Measurements from ENCODE around the gene TJAP1. TPM values are rescaled to one million over a fixed set of nuclear protein-coding genes. Genes with fewer than 3 reads are reported as not detected.

The TJAP1 gene
- total and polyA plus RNA-seq, 2 donors (not counting 3 experiments of a cell fraction or from before 2014, with no cell fraction given) = 28.4 to 31.8 TPM

DNA sequence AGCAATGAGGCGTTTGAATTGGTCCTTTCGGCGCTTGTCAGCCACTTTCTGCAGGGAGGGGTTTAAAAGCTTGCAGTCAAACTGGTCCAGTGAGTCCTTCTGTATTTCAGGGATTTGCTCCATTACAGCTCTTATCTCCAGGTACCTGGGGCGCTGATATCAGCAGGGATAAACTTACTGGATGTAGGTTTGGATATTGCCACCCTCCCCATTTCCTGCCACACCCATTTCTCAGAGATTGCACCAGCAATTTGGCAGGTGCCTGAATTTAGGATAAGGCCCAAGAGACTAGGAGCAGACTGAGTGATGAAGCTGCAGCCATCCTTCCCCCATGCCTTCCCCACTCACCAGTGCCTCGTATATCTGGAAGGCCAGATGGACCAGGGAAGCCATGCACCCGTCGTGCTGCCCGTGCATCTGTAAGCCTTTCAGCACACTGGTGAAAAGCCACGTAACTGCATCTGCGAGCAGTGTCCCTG is 47.2 kb downstream of the TJAP1 start:
- FAIRE-seq = no peak
- ChIA-PET CTCF (no interaction called here), POLR2A (no interaction called here)
- intact Hi-C loops (cut with micrococcal nuclease) = no loop called here
- no peaks in the 10 kb centered on the region for H3K4me1 ChIP-seq (ENCODE audit: control insufficient read depth, extremely low read depth, insufficient read depth, low read length)
- peaks cover 2% of the 10 kb centered on the region for H3K79me2 ChIP-seq (ENCODE audit: control insufficient read depth, insufficient read depth, low read length)
- H4K20me1 ChIP-seq (replicated peaks; ENCODE audit: control insufficient read depth, extremely low read depth, insufficient read depth, low read length) = no peaks in the 10 kb centered on the region
- no peaks in the 10 kb centered on the region for H3K9me1 ChIP-seq (replicated peaks; ENCODE audit: control insufficient read depth, extremely low read depth, insufficient read depth, low read length)
- no peak overlapping the region for H2AFZ ChIP-seq (ENCODE audit: low read depth, low read length)
- H3K36me3 ChIP-seq (ENCODE audit: control insufficient read depth in 2 of 2, extremely low read depth in 1 of 2, insufficient read depth in 2 of 2, low read length in 2 of 2) = peaks cover 31 to 57% of the 10 kb centered on the region in 2 experiments
- no TSS peak for BruUV-seq (replicated peaks)
- no peak overlapping the region for H3K4me3 ChIP-seq (replicated peaks in 1 of 3; ENCODE audit: insufficient read depth in 1 of 3, low read depth in 1 of 3, low read length in 3 of 3)
- DNase-seq (ENCODE audit: low read depth, low spot score) = no peak
- H3K27me3 ChIP-seq (ENCODE audit: control insufficient read depth in 2 of 2, insufficient read depth in 2 of 2, low read length in 2 of 2) = no peaks in the 10 kb centered on the region
- dilution Hi-C loops (cut with MboI; ENCODE audit: extremely low pct_ligation_motif_present, low sequenced_read_pairs) = no loop called here
- H3K9ac ChIP-seq (replicated peaks; ENCODE audit: extremely low read depth, insufficient read depth, low read length) = no peak overlapping the region
- no peak overlapping the region for H3K4me2 ChIP-seq (ENCODE audit: insufficient read depth, low read length)
- H3K27ac ChIP-seq (ENCODE audit: insufficient read depth, low read depth, low read length) = no peak overlapping the region
- H3K9me3 ChIP-seq (replicated peaks; ENCODE audit: control insufficient read depth, insufficient read depth, low read length) = no peaks in the 10 kb centered on the region
- TF ChIP-seq JUN (IDR thresholded peaks at IDR 0.05; ENCODE audit: borderline replicate concordance, insufficient read depth, insufficient read length, low read depth) (no peak), EZH2 (IDR thresholded peaks at IDR 0.05; ENCODE audit: borderline replicate concordance, low read depth, low read length, severe bottlenecking) (no peak), POLR2A (IDR thresholded peaks at IDR 0.05; ENCODE audit: low read depth, low read length) (no peak), CTCF (IDR thresholded peaks at IDR 0.05; ENCODE audit: extremely low read depth in 1 of 2, insufficient read depth in 1 of 2, low read depth in 1 of 2, low read length in 2 of 2) (no peak), POLR2AphosphoS5 (IDR thresholded peaks at IDR 0.05; ENCODE audit: insufficient read depth, low read depth, low read length) (no peak)

- DNase-seq (ENCODE audit: low read depth, low spot score) (no peak), FAIRE-seq (no peak)
- H4K20me1 ChIP-seq (replicated peaks; ENCODE audit: control insufficient read depth, extremely low read depth, insufficient read depth, low read length) = no peaks in the 10 kb centered on the region
- no peaks in the 10 kb centered on the region for H3K4me1 ChIP-seq (ENCODE audit: control insufficient read depth, extremely low read depth, insufficient read depth, low read length)
- no peak overlapping the region for H3K4me2 ChIP-seq (ENCODE audit: insufficient read depth, low read length)
- H3K9me1 ChIP-seq (replicated peaks; ENCODE audit: control insufficient read depth, extremely low read depth, insufficient read depth, low read length) = no peaks in the 10 kb centered on the region
- H3K9ac ChIP-seq (replicated peaks; ENCODE audit: extremely low read depth, insufficient read depth, low read length) = no peak overlapping the region
- dilution Hi-C loops (cut with MboI; ENCODE audit: extremely low pct_ligation_motif_present, low sequenced_read_pairs) (no loop called here), intact Hi-C loops (cut with micrococcal nuclease) (no loop called here)
- H3K79me2 ChIP-seq (ENCODE audit: control insufficient read depth, insufficient read depth, low read length) = no peaks in the 10 kb centered on the region
- peaks cover 7 to 21% of the 10 kb centered on the region in 2 experiments for H3K36me3 ChIP-seq (ENCODE audit: control insufficient read depth in 2 of 2, extremely low read depth in 1 of 2, insufficient read depth in 2 of 2, low read length in 2 of 2)
- no TSS peak for BruUV-seq (replicated peaks)
- H3K4me3 ChIP-seq (replicated peaks in 1 of 3; ENCODE audit: insufficient read depth in 1 of 3, low read depth in 1 of 3, low read length in 3 of 3) = no peak overlapping the region
- H3K27me3 ChIP-seq (ENCODE audit: control insufficient read depth in 2 of 2, insufficient read depth in 2 of 2, low read length in 2 of 2) = no peaks in the 10 kb centered on the region
- H3K9me3 ChIP-seq (replicated peaks; ENCODE audit: control insufficient read depth, insufficient read depth, low read length) = no peaks in the 10 kb centered on the region
- H2AFZ ChIP-seq (ENCODE audit: low read depth, low read length) = no peak overlapping the region
- TF ChIP-seq POLR2AphosphoS5 (IDR thresholded peaks at IDR 0.05; ENCODE audit: insufficient read depth, low read depth, low read length) = no peak
- TF ChIP-seq CTCF (IDR thresholded peaks at IDR 0.05; ENCODE audit: extremely low read depth in 1 of 2, insufficient read depth in 1 of 2, low read depth in 1 of 2, low read length in 2 of 2) = no peak
- no peak for TF ChIP-seq FOS (IDR thresholded peaks at IDR 0.05; ENCODE audit: borderline replicate concordance, insufficient read depth, low read length)
- TF ChIP-seq GATA2 (IDR thresholded peaks at IDR 0.05; ENCODE audit: insufficient read depth, insufficient read length, low read depth, low read length) = no peak
- no peak for TF ChIP-seq POLR2A (IDR thresholded peaks at IDR 0.05; ENCODE audit: low read depth, low read length)
- TF ChIP-seq JUN (IDR thresholded peaks at IDR 0.05; ENCODE audit: borderline replicate concordance, insufficient read depth, insufficient read length, low read depth) = no peak
- no peak for TF ChIP-seq MYC (IDR thresholded peaks at IDR 0.05; ENCODE audit: low read depth, low read length)
- TF ChIP-seq, protein P1, sequence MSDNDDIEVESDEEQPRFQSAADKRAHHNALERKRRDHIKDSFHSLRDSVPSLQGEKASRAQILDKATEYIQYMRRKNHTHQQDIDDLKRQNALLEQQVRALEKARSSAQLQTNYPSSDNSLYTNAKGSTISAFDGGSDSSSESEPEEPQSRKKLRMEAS (IDR thresholded peaks at IDR 0.05; ENCODE audit: insufficient read depth, insufficient read length) = no peak
- no peak for TF ChIP-seq EZH2 (IDR thresholded peaks at IDR 0.05; ENCODE audit: borderline replicate concordance, low read depth, low read length, severe bottlenecking)
- H3K27ac ChIP-seq (ENCODE audit: insufficient read depth, low read depth, low read length) = no peak overlapping the region
- POLR2A ChIA-PET = interaction anchor here (0.6 kb wide), 1 partner anchor 63 kb away, joined by 3 read pairs; no protein-coding TSS in a partner anchor
- CTCF ChIA-PET = no interaction called here
These were observed 54.8 kb downstream of the TJAP1 start for GRCh38 chr6:43532201-43532600.
